ENCODE measurements around the gene RSBN1. TPM values are rescaled to one million over a fixed set of nuclear protein-coding genes. Genes with fewer than 3 reads are reported as not detected.

Gene RSBN1
- total and polyA plus RNA-seq, 9 of the 15 experiments (the other 6 are each of a cell fraction or from before 2014, with no cell fraction given): 4.5 to 24.3 (median 13.0) TPM

GRCh38 chr1:113812661-113813135 is 422 bp upstream of the RSBN1 start (continued):
- peak; percentile 2; the same call in 1 of the 2 replicates for TF ChIP-seq HDAC8 (tag; IDR thresholded peaks at IDR 0.05)
- TF ChIP-seq TRIM24 (IDR thresholded peaks at IDR 0.05): peak; percentile 6 to 23; a peak in 1 of 4 replicates
- TF ChIP-seq CREB3 (tag; conservative IDR thresholded peaks at IDR 0.05; ENCODE audit: low read depth): 0 out of 2 replicates have a peak, but pooled peaks have one; percentile 12
- TF ChIP-seq MEIS2 (IDR thresholded peaks at IDR 0.05; ENCODE audit: partially characterized antibody): no peak
- TF ChIP-seq RFX1 (IDR thresholded peaks at IDR 0.05): peak; percentile 76

DNA sequence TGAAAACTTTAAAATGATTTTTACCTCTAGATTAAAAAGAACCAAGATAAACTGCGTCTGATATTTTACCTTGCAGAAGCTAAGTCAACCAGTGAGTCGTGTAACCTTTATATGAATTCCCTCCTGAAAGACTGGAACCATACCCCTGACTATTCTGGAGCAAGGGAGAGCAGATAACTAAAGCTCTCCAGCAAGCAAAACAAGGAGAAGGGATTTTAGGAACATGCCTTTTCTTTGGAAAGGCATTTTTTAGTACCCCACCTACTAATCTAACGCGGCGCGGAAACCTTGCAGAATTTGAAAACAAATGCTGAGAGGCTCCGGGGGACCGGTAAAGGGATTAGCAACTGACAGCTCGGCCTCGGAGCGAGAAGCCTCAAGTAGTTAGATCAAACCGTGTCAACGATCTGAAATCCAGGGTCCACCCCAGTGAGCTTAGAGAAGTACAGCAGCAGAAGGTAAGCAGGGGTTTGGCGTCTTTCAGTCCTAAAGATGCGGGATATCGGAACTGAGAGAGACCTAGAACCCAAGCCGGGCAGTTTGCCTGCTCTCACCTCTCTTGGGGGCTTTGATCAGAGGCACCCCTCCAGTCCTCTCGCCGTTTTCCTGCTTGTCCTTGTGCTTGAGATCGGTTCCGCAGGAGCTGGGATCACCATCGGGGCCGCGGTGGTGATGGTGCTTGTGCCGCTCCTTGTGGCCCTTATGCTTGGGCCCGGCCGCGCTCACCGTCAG is 954 bp downstream of the RSBN1 start:
- Histone ChIP-seq H2AFZ (ENCODE audit: low read depth, low read length) (peak overlapping the region; percentile 82), H3K9me1 (ENCODE audit: control insufficient read depth, insufficient read depth, low read length) (no peaks in the 10 kb centered on the region), H3K9me3 (replicated peaks; ENCODE audit: control insufficient read depth, insufficient read depth, low read depth, low read length) (no peaks in the 10 kb centered on the region; the same call in 1 of the 2 replicates), H3K9ac (ENCODE audit: insufficient read depth in 1 of 2, low read depth in 2 of 2, low read length in 2 of 2) (peak overlapping the region; percentile 93 to 97), H3K4me1 (replicated peaks in 1 of 2; ENCODE audit: control insufficient read depth in 2 of 2, insufficient read depth in 2 of 2, low read length in 2 of 2) (peaks cover 10% of the 10 kb centered on the region in 2 experiments; a peak in 4 of 5 replicates), H3K27me3 (ENCODE audit: control insufficient read depth in 2 of 2, insufficient read depth in 2 of 2, low read length in 2 of 2) (no peaks in the 10 kb centered on the region), H3K4me2 (ENCODE audit: insufficient read depth, low read length) (peak overlapping the region; percentile 97), H4K20me1 (replicated peaks; ENCODE audit: control insufficient read depth, insufficient read depth, low read length) (peaks cover 12% of the 10 kb centered on the region; the same call in 1 of the 2 replicates), H3K79me2 (ENCODE audit: control insufficient read depth, insufficient read depth, low read length) (peaks cover 58% of the 10 kb centered on the region), H3K36me3 (ENCODE audit: control insufficient read depth, insufficient read depth, low read length) (peaks cover 9% of the 10 kb centered on the region; the same call in 2 of the 3 replicates), H3K27ac (ENCODE audit: extremely low read depth, low read depth, low read length) (peak overlapping the region; percentile 86), H3K4me3 (peak overlapping the region; percentile 92)
- no TSS peak for BruUV-seq (replicated peaks)
- ChIA-PET POLR2A (interaction anchor here (0.6 to 2.1 kb wide), 14 partner anchors 8 to 875 kb away, joined by 3 to 11 read pairs (median 3); partner anchors contain the start of genes AP4B1, DCLRE1B, HIPK1 and PHTF1), CTCF (ENCODE audit: low intra/inter-chr PET ratio) (no interaction called here)
- WGBS (ENCODE audit: insufficient coverage, low coverage, missing lambda C conversion rate): under 1% methylated on average over 25 of the region's 29 CpGs
- in situ Hi-C loops (cut with MboI) (no loop called here), intact Hi-C loops (cut with micrococcal nuclease) (loop anchor here (5.0 kb wide), 1 partner anchor 134 kb away; no protein-coding TSS in a partner anchor)
- ATAC-seq (peak; percentile 68), FAIRE-seq (peak; percentile 40), DNase-seq (ENCODE audit: extremely low read depth in 1 of 4, low spot score in 3 of 4) (peak; percentile 24 to 68 (median 38))
- TF ChIP-seq MYNN (IDR thresholded peaks at IDR 0.05) (no peak), MYNN (CRISPR knock-in tag; IDR thresholded peaks at IDR 0.05) (no peak), FUS (optimal IDR thresholded peaks at IDR 0.05; ENCODE audit: low read depth, low read length) (no peak), FOXM1 (IDR thresholded peaks at IDR 0.05; ENCODE audit: low read depth) (no peak), FOXM1 (CRISPR knock-in tag; IDR thresholded peaks at IDR 0.05; ENCODE audit: low read depth) (no peak), SRF (CRISPR knock-in tag; IDR thresholded peaks at IDR 0.05) (0 out of 4 replicates have a peak, but pooled peaks of 1 of the 2 experiments have one; percentile 28), LCOR (CRISPR knock-in tag; IDR thresholded peaks at IDR 0.05) (no peak), FOXP4 (CRISPR knock-in tag; IDR thresholded peaks at IDR 0.05; ENCODE audit: borderline replicate concordance) (no peak), ZNF121 (CRISPR knock-in tag; conservative IDR thresholded peaks at IDR 0.05) (no peak), FOXJ3 (CRISPR knock-in tag; IDR thresholded peaks at IDR 0.05) (no peak), ZBTB9 (CRISPR knock-in tag; IDR thresholded peaks at IDR 0.05) (no peak)
